HG03025 (cell line): ENCODE results near the gene TRIM44.
"Not testable (repeated sequence)": the region's sequence is repeated elsewhere in the genome, so short reads cannot be mapped to it uniquely, and the experiment has no call there.

Experiments
- ATAC-seq: cut with Tn5 transposase; IDR thresholded peaks from one replicate; pipeline ENCODE4 v1.9.1; 2021; ENCODE audit warnings: mild to moderate bottlenecking, moderate library complexity; ENCODE audit not compliant: unreplicated experiment, low FRiP score

TRIM44 gene

GRCh38 chr11:35809561-35809960 lies 147.0 kb downstream of the TRIM44 start:
- ATAC-seq = no peak

GRCh38 chr11:35810045-35810645 lies 147.6 kb downstream of the TRIM44 start:
- no peak for ATAC-seq

- ATAC-seq = no peak
Observed at GRCh38 chr11:35811783-35812182, 149.2 kb downstream of the TRIM44 start.

GRCh38 chr11:35812828-35813227 lies 150.3 kb downstream of the TRIM44 start:
- ATAC-seq = no peak

- ATAC-seq = no peak
Observed at GRCh38 chr11:35814081-35814695, 151.6 kb downstream of the TRIM44 start.

GRCh38 chr11:35814720-35815305 lies 152.2 kb downstream of the TRIM44 start:
- ATAC-seq = no peak

GRCh38 chr11:35815556-35816315 lies 153.2 kb downstream of the TRIM44 start:
- no peak for ATAC-seq

- ATAC-seq = no peak
Observed at GRCh38 chr11:35820614-35821013, 158.0 kb downstream of the TRIM44 start.

GRCh38 chr11:35822815-35823495 lies 160.4 kb downstream of the TRIM44 start:
- no peak for ATAC-seq

GRCh38 chr11:35823742-35824298 lies 161.2 kb downstream of the TRIM44 start:
- no peak for ATAC-seq

GRCh38 chr11:35825386-35825785 lies 162.8 kb downstream of the TRIM44 start:
- ATAC-seq = no peak

GRCh38 chr11:35826006-35826405 lies 163.4 kb downstream of the TRIM44 start:
- ATAC-seq = no peak

- ATAC-seq = no peak
Observed at GRCh38 chr11:35826949-35827348, 164.4 kb downstream of the TRIM44 start.

- ATAC-seq = no peak
Observed at GRCh38 chr11:35836205-35836604, 173.6 kb downstream of the TRIM44 start.

GRCh38 chr11:35838071-35838470 lies 175.5 kb downstream of the TRIM44 start:
- ATAC-seq = no peak

GRCh38 chr11:35838697-35839367 lies 176.3 kb downstream of the TRIM44 start:
- ATAC-seq = not testable (repeated sequence)

- no peak for ATAC-seq
Observed at GRCh38 chr11:35839368-35840161, 177.0 kb downstream of the TRIM44 start.

GRCh38 chr11:35841733-35842132 lies 179.2 kb downstream of the TRIM44 start:
- ATAC-seq = no peak

GRCh38 chr11:35842958-35843357 lies 180.4 kb downstream of the TRIM44 start:
- ATAC-seq = no peak
